IPS-NIHi7 (cell line): ENCODE data around the gene ARMC9.
"Not testable (repeated sequence)": the region's sequence is repeated elsewhere in the genome, so short reads cannot be mapped to it uniquely, and the experiment has no call there.

Source experiments
- DNase-seq: peaks from one replicate; pipeline ENCODE4 v3.0.0; 2012; ENCODE audit warnings: mixed read lengths; ENCODE audit errors: extremely low spot score

The ARMC9 gene

DNA sequence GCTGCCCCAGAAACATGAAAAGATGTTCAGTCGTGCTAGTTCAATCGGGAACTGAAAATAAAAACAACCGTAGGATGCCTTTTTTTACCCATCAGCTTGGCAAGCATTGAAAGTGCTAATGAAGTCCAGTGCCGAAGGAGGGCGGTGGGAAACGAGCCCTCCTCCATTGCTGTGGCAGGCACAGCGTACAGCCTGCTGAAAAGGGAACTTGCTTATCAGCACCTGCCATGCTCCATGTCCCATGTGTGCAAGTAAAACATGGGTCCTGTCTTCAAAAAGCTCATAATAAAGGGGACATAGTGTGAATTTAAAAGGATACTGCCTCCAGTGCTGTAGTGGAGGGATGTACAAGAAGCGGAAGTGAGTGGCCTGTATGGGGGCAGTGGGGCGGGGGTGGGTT is 82.4 kb downstream of the ARMC9 start:
- no peak for DNase-seq

GRCh38 chr2:231284296-231284695 is 85.9 kb downstream of the ARMC9 start:
- DNase-seq, result no peak

- DNase-seq, result no peak
Measured at GRCh38 chr2:231286964-231287363, 88.5 kb downstream of the ARMC9 start.

GRCh38 chr2:231287696-231288095 is 89.3 kb downstream of the ARMC9 start:
- no peak for DNase-seq

DNA sequence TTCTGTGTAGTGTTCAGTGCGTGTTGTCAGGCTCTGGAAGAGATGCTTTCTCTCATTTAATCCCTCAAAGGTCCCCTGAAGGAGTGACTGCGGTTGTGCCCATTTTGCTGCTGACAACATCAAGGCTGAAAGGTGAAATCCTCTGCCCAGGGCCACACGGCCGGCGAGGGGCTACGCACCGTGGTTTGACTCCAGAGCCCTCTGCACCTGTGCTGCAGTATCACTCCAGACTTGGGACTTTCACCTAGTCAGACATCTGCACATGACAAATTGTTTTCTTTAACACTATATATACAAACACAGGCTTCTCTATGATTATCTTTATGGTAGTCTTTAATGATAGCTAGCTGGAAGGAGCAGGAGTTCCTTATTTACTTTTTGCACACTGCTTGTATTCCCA is 90.2 kb downstream of the ARMC9 start:
- DNase-seq, result no peak

GRCh38 chr2:231290321-231291015 is 92.0 kb downstream of the ARMC9 start:
- no peak for DNase-seq

GRCh38 chr2:231292472-231293134 is 94.2 kb downstream of the ARMC9 start:
- no peak for DNase-seq

GRCh38 chr2:231293163-231293562 is 94.7 kb downstream of the ARMC9 start:
- DNase-seq, result no peak

DNA sequence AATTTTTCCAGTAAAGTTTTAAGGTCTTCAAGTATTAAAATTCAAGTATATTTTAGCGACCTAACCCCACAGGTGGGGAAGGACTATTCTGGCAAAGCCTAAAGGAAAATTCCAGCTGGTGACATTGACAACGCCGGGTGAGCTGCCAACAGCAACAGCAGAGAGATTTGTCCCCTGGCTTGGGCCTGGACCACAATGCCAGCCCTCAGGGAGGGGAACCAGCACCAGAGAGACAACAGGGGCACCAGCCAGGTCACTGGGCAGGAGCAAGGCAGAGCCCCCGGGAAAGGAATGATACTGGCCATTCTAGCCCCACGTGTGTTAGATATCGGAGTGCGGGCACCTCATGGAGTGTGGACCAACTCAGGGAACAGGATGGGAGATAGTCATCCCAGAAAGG is 95.7 kb downstream of the ARMC9 start:
- DNase-seq, result no peak

- DNase-seq, result no peak
Measured at GRCh38 chr2:231294571-231295362, 96.3 kb downstream of the ARMC9 start.

DNA sequence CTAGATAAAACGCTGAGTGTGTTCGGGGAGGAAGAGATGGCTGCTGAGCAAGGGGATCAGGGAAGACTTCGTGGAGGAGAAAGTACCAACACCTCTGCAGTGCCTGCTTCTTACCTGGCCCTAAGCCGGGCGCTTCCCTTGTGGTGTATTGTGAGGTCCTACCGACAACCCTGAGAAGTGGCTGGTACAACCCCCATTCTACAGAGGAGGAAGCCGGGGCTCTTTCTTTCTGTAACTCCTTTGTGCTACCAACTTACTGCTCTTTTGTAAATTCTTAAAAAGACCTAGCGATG is 96.9 kb downstream of the ARMC9 start:
- DNase-seq, result no peak

DNA sequence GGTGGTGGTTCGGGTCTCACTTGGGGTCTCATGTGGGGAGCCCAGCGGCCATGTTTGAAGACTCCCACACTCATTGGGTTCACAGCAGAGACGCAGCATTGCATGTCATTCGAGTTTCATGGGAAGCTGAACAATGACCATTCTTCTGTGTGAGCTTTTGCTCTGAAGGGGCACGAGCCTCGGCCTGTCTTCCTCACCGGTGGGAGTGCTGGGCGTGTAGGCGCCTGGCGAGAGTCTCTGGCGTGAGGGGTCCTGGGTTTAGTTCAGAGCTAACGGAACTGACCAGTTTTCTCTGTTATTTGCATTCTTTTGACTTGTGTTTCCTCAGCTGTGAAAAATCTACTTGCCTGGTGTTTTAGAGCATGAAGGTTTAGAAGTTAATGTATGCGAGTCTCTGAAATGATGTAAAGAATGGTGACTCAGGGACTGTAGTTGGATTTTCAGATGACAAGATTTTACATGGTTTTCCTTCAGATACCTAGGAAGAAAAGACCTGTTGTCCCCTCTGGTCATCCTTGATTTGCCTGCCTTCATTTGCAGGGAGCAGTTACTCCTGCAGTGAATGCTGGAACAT is 98.1 kb downstream of the ARMC9 start:
- DNase-seq, result no peak

DNA sequence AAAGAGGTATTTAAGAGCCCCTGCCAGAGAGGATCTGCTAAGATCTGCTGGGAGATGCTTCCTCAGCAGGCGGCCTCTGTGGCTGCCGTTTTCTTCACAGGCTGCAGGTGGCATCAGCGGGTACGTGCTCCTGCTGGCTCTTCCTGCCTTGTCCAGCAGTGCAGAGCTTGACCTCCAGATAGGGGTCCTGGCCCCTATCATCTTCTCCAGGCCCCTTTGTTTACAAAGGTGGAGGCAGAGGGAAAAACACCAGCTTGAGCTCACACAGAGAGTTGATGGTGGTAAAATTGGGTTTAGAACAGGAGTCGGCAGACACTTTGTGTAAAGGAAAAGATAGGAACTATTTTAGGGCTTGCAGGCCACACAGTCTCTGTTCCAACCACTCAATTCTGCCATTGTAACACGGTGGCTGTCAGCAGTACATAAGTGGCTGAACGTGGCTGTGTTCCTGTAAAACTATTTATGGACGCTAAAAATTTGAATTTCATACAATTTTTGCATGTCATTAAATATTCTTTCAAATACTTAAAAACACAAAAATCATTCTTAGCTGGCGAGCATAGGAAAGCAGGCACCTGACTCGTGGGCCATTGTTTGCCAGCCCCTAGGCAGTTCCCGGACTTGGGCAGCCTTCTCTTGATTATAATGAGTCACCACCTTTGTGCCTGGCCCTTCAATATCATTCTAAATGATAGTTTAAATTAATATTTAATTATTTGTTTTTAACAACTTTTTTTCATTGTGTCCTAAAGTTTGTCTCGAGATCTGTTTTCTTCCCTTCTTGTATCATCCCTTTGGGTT is 98.9 kb downstream of the ARMC9 start:
- peak; percentile 96 for DNase-seq

- DNase-seq, result no peak
Measured at GRCh38 chr2:231298091-231298490, 99.7 kb downstream of the ARMC9 start.

- DNase-seq, result no peak
Measured at GRCh38 chr2:231299267-231299666, 100.8 kb downstream of the ARMC9 start.

DNA sequence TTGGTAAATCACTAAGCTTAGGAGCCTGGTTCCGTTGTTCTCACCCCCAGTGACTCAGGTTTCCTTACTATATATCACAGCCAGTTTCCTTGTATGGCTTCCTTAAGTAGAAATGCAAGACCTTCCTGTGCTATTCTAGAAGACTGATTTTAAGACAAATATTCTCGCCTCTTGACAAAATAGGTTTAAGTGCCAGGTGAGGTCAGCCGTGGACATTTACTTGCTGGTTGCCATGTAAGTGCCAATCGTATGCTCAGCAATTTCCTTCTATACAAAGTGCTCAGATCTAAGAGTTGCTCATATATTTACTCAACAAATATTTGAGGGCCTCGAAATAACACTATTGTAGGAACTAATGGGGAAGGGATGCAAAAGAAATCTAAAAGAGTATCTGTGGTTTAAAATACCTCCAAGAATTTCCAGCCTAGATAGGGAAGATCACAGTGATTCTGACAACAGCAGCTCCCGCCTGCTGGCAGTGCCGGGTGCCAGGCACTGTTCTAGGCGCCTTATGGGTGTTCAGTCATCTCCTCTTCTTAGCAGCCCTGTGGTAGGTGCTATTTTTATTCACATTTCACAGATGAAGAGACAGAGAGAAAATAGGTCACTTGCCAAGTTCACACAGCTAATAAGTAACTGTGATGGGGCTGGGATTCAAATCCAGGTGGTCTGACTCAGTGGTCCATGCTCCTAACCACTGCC is 101.7 kb downstream of the ARMC9 start:
- DNase-seq, result no peak

- no peak for DNase-seq
Measured at GRCh38 chr2:231300722-231301076, 102.3 kb downstream of the ARMC9 start.

GRCh38 chr2:231304259-231304658 is 105.8 kb downstream of the ARMC9 start:
- DNase-seq, result not testable (repeated sequence)

DNA sequence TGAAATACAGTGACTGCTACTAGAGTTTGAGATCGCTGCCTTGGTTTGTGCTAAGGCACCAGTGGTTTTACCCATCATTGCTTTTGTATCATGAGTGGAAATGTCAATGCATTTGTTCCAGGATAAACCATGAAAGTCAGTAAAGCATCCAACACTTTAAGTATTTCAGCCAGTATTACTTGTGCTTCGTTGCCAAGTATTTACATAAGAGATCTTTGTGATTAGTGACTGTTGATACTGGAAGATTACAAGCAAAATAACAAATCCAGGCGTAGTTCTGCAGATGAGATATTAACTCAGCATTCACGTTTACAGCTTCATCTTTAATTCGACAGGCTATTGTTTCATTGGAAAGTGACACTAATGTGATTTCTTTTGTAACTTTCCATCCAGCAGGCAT is 106.8 kb downstream of the ARMC9 start:
- DNase-seq, result no peak

- no peak for DNase-seq
Measured at GRCh38 chr2:231306791-231307393, 108.5 kb downstream of the ARMC9 start.

DNA sequence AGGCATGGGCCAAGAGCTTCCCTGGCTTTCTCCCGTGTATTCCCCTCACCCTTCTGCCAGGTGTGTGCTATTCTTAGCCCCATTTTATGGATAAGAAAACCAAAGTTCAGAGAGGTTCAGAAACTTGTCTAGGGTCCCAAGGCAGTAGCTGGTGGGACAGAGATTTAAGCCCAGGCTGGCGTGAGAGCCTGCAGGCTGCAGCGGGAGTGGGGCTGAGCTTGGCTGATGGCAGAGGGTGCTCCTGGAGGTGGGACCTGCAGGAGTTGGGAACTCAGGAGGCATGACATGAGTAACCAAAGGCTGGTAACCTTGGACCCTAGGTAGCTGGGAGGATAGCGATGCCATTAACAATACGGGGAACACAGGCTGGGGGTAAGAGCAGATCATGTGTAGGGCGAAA is 109.8 kb downstream of the ARMC9 start:
- DNase-seq, result no peak
